Measurements from ENCODE around the gene MRPS25.

MRPS25 gene

DNA sequence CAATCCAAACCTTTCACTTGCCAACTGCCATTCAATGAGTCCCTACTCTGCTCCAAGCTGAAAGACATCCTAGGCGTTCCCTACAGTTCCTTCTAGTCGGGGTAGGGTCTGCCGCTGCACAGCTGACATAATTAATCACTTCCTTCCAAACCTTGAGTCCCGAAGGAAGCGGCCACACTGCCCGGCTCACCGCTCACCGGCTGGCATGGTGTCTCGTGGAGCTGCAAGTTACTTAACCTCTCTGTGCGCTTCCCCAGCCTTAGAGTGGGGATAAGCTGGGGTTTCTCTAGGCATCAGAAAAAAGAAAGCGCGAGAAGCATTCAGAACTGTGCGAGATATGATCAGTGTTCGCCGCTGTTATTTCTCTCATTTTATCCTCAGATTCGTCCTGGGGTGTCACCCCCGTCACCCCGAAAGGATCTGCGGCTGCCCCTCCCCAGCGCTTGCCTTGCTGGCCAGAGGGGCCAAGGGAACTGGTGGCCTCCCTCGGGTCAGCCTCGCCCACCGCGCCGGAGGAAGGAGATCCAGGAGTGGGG, 748 bp downstream of the MRPS25 start:
- H3K27me3 ChIP-seq (replicated peaks; ENCODE audit: insufficient read depth, low read length): no peaks in the 10 kb centered on the region
- peak overlapping the region; percentile 92 for H2AFZ ChIP-seq (ENCODE audit: low read length)
- peak overlapping the region; percentile 81 for H3K4me2 ChIP-seq (ENCODE audit: low read depth, low read length)
- H4K20me1 ChIP-seq (ENCODE audit: insufficient read depth, low read length): 0 out of 2 replicates have a peak, but pooled peaks cover 3% of the 10 kb centered on the region
- H3K4me1 ChIP-seq (ENCODE audit: low read length): peaks cover 5% of the 10 kb centered on the region
- TF ChIP-seq EZH2 (optimal IDR thresholded peaks at IDR 0.05; ENCODE audit: low read depth, low read length) (no peak), EZH2phosphoT487 (IDR thresholded peaks at IDR 0.05; ENCODE audit: low read length) (no peak)
- TF ChIP-seq, protein P1, sequence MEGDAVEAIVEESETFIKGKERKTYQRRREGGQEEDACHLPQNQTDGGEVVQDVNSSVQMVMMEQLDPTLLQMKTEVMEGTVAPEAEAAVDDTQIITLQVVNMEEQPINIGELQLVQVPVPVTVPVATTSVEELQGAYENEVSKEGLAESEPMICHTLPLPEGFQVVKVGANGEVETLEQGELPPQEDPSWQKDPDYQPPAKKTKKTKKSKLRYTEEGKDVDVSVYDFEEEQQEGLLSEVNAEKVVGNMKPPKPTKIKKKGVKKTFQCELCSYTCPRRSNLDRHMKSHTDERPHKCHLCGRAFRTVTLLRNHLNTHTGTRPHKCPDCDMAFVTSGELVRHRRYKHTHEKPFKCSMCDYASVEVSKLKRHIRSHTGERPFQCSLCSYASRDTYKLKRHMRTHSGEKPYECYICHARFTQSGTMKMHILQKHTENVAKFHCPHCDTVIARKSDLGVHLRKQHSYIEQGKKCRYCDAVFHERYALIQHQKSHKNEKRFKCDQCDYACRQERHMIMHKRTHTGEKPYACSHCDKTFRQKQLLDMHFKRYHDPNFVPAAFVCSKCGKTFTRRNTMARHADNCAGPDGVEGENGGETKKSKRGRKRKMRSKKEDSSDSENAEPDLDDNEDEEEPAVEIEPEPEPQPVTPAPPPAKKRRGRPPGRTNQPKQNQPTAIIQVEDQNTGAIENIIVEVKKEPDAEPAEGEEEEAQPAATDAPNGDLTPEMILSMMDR (IDR thresholded peaks at IDR 0.05; ENCODE audit: low read length): no peak
- peak; percentile 16 for DNase-seq
- no peaks in the 10 kb centered on the region for H3K36me3 ChIP-seq (replicated peaks; ENCODE audit: insufficient read depth, low read length)
- H3F3A ChIP-seq (ENCODE audit: insufficient read depth, low read length): no peaks in the 10 kb centered on the region
- peak overlapping the region; percentile 54; the same call in 1 of the 2 replicates for H3K27ac ChIP-seq (ENCODE audit: low read length)
- peaks cover 39% of the 10 kb centered on the region for H3K79me2 ChIP-seq (ENCODE audit: low read length)
- peak overlapping the region; percentile 92 for H3K4me3 ChIP-seq (ENCODE audit: low read length)
- H3K9me2 ChIP-seq (replicated peaks; ENCODE audit: insufficient read depth, low read length): no peaks in the 10 kb centered on the region
- peak overlapping the region; percentile 95 for H3K9ac ChIP-seq (ENCODE audit: low read length)
- no peaks in the 10 kb centered on the region for H3K9me3 ChIP-seq (replicated peaks; ENCODE audit: insufficient read depth, low read length)

DNA sequence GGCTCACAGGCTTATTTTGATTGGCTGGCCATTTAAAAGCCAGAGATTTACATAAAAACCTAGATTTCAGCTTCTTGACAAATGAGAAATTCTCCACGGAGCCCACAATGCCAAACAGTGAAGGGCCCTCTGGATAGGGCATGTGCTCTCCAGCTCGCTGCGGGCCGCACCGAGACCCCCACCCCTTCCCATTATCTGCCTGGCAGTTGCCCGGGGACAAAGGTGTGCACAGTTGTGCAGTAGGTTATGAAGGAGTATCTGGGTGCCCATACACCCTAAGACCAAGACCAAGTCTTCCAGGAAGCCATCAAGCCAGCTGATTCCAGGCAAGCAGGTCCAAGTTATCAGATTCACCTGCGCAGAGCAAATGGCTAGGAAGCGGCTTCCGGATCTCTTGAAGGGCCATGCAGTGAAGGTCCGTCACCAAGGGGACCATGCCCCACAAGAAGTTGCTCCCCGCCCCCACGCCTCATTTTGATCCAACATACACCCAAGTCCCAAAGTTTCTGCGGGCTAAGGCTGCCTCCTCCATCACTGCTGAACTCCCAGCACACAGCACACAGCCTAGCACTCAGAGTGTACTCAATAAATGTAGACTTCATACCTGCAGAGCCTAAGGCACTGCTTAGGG, 1.3 kb downstream of the MRPS25 start:
- H2AFZ ChIP-seq (ENCODE audit: low read length): no peak overlapping the region
- peaks cover 5% of the 10 kb centered on the region for H3K4me1 ChIP-seq (ENCODE audit: low read length)

DNA sequence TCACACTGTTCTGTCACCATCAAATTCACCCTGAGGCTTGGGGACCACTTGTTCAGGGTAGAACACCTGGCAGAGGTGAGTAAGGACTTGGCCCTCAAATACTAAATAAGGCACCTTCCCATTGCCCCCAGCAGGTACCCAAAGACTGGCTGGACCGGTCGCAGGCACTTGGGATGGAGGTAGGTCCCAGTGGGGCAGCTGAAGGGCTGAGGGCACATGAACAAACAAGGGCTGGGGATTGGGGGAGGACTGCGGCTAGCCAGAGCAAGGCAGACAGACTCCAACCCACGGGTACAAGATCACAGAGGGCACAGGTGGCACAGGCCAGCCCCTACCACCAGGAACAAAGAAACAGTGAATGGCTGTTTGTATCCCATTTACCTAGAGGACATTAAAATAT, 1.9 kb downstream of the MRPS25 start:
- peak overlapping the region; percentile 81 for H3K4me2 ChIP-seq (ENCODE audit: low read depth, low read length)
- DNase-seq: no peak

More for the DNA sequence above, 1.3 kb downstream of the MRPS25 start:
- no peak overlapping the region for H3K27ac ChIP-seq (ENCODE audit: low read length)
- no peaks in the 10 kb centered on the region for H3K36me3 ChIP-seq (replicated peaks; ENCODE audit: insufficient read depth, low read length)
- H3K4me3 ChIP-seq (ENCODE audit: low read length): peak overlapping the region; percentile 92
- H3K79me2 ChIP-seq (ENCODE audit: low read length): peaks cover 45% of the 10 kb centered on the region
- DNase-seq: no peak
- H3K9ac ChIP-seq (ENCODE audit: low read length): peak overlapping the region; percentile 95
- 0 out of 2 replicates have a peak, but pooled peaks cover 3% of the 10 kb centered on the region for H4K20me1 ChIP-seq (ENCODE audit: insufficient read depth, low read length)
- H3K4me2 ChIP-seq (ENCODE audit: low read depth, low read length): peak overlapping the region; percentile 81
- H3K9me2 ChIP-seq (replicated peaks; ENCODE audit: insufficient read depth, low read length): no peaks in the 10 kb centered on the region
- no peaks in the 10 kb centered on the region for H3K27me3 ChIP-seq (replicated peaks; ENCODE audit: insufficient read depth, low read length)
- TF ChIP-seq EZH2phosphoT487 (IDR thresholded peaks at IDR 0.05; ENCODE audit: low read length) (no peak), EZH2 (optimal IDR thresholded peaks at IDR 0.05; ENCODE audit: low read depth, low read length) (no peak)
- TF ChIP-seq, protein P1 (IDR thresholded peaks at IDR 0.05; ENCODE audit: low read length): no peak
- no peaks in the 10 kb centered on the region for H3F3A ChIP-seq (ENCODE audit: insufficient read depth, low read length)
- H3K9me3 ChIP-seq (replicated peaks; ENCODE audit: insufficient read depth, low read length): no peaks in the 10 kb centered on the region

More for the DNA sequence above, 1.9 kb downstream of the MRPS25 start:
- Histone ChIP-seq H2AFZ (ENCODE audit: low read length) (no peak overlapping the region), H3K79me2 (ENCODE audit: low read length) (peaks cover 50% of the 10 kb centered on the region), H3K4me1 (ENCODE audit: low read length) (peaks cover 5% of the 10 kb centered on the region), H4K20me1 (ENCODE audit: insufficient read depth, low read length) (0 out of 2 replicates have a peak, but pooled peaks cover 3% of the 10 kb centered on the region), H3K27ac (ENCODE audit: low read length) (no peak overlapping the region), H3K9me2 (replicated peaks; ENCODE audit: insufficient read depth, low read length) (no peaks in the 10 kb centered on the region), H3F3A (ENCODE audit: insufficient read depth, low read length) (no peaks in the 10 kb centered on the region), H3K9ac (ENCODE audit: low read length) (no peak overlapping the region; the same call in 1 of the 2 replicates), H3K4me3 (ENCODE audit: low read length) (peak overlapping the region; percentile 92; the same call in 1 of the 2 replicates), H3K36me3 (replicated peaks; ENCODE audit: insufficient read depth, low read length) (no peaks in the 10 kb centered on the region), H3K27me3 (replicated peaks; ENCODE audit: insufficient read depth, low read length) (no peaks in the 10 kb centered on the region), H3K9me3 (replicated peaks; ENCODE audit: insufficient read depth, low read length) (no peaks in the 10 kb centered on the region)
- TF ChIP-seq EZH2 (optimal IDR thresholded peaks at IDR 0.05; ENCODE audit: low read depth, low read length) (no peak), EZH2phosphoT487 (IDR thresholded peaks at IDR 0.05; ENCODE audit: low read length) (no peak)
- TF ChIP-seq, protein P1 (IDR thresholded peaks at IDR 0.05; ENCODE audit: low read length): no peak

All from MM.1S (cell line).